IMR-90 (cell line): ENCODE measurements around the gene PRKN. TPM values are rescaled to one million over a fixed set of nuclear protein-coding genes. Genes with fewer than 3 reads are reported as not detected.

Source experiments
- ATAC-seq: fragments of 200-7000 bp; cut with Tn5 transposase; 2 replicates; pipeline ENCODE4 v1.9.1; 2020; ENCODE audit warnings: low read depth, mild to moderate bottlenecking, moderate library complexity
- BruUV-seq: library from RNA; stranded (reverse); fragments of 400-500 nt; replicated peaks from 2 replicates; lab custom pipeline; 2021; lab: Mats Ljungman, UMichigan
- CTCF ChIA-PET: fragments of 300-600 bp; formaldehyde crosslinking; extraction: SDS; loops from one replicate; lab custom pipeline; 2021; ENCODE audit warnings: antibody characterized with exemption; lab: Yijun Ruan, JAX
- POLR2A ChIA-PET: fragments of 300-600 bp; sonication (Branson Sonifier 250); formaldehyde crosslinking; loops from one replicate; lab custom pipeline; 2022; ENCODE audit warnings: antibody characterized with exemption; ENCODE audit not compliant: unreplicated experiment; lab: Charles Lee
- DNase-seq: peaks from one replicate; pipeline ENCODE4 v3.0.0; 2013
- H2AFZ ChIP-seq: replicated peaks from 2 replicates; pipeline ENCODE3; 2013; ENCODE audit warnings: low read length, mild to moderate bottlenecking; ENCODE audit not compliant: poor library complexity
- H2AK5ac ChIP-seq: 2 replicates; pipeline ENCODE4 v1.6.1; 2013; ENCODE audit warnings: low read depth, low read length, inconsistent platforms
- H2AK9ac ChIP-seq: replicated peaks from 2 replicates; pipeline ENCODE3; 2013; ENCODE audit warnings: mild to moderate bottlenecking, low read depth, low read length, moderate library complexity; ENCODE audit not compliant: poor library complexity
- H2BK120ac ChIP-seq: 2 replicates; pipeline ENCODE4 v1.6.1; 2013; ENCODE audit warnings: low read depth, low read length, inconsistent platforms
- H2BK15ac ChIP-seq: 3 replicates; pipeline ENCODE4 v1.6.1; 2013; ENCODE audit warnings: low read depth, low read length, inconsistent platforms
- H2BK20ac ChIP-seq: 2 replicates; pipeline ENCODE4 v1.6.1; 2013; ENCODE audit warnings: low read depth, mild to moderate bottlenecking, inconsistent platforms, low read length, moderate library complexity
- H2BK5ac ChIP-seq: 2 replicates; pipeline ENCODE4 v1.6.1; 2013; ENCODE audit warnings: mild to moderate bottlenecking, low read depth, low read length, inconsistent platforms; ENCODE audit not compliant: poor library complexity, severe bottlenecking
- H3K14ac ChIP-seq: replicated peaks from 2 replicates; pipeline ENCODE4 v1.6.1; 2013; ENCODE audit warnings: low read depth, low read length, inconsistent platforms
- H3K18ac ChIP-seq: 2 replicates; pipeline ENCODE4 v1.6.1; 2013; ENCODE audit warnings: low read depth, low read length, control low read depth
- H3K23ac ChIP-seq: 2 replicates; pipeline ENCODE4 v1.6.1; 2013; ENCODE audit warnings: low read depth, low read length, inconsistent platforms
- H3K27ac ChIP-seq: 2 replicates; pipeline ENCODE4 v1.5.1; 2013; ENCODE audit warnings: mild to moderate bottlenecking, control low read depth, low read length; ENCODE audit not compliant: insufficient read depth
- H3K27me3 ChIP-seq: 2 replicates; pipeline ENCODE4 v1.6.1; 2013; ENCODE audit warnings: low read length; ENCODE audit not compliant: control insufficient read depth, insufficient read depth
- H3K36me3 ChIP-seq: 2 replicates; pipeline ENCODE4 v1.6.1; 2013; ENCODE audit warnings: low read length, mixed read lengths; ENCODE audit not compliant: control insufficient read depth, insufficient read depth
- H3K4ac ChIP-seq: 2 replicates; pipeline ENCODE4 v1.6.1; 2013; ENCODE audit warnings: low read depth, low read length, inconsistent platforms
- H3K4me1 ChIP-seq: 2 replicates; pipeline ENCODE4 v1.6.1; 2013; ENCODE audit warnings: low read length, mixed read lengths; ENCODE audit not compliant: control insufficient read depth, insufficient read depth
- H3K4me2 ChIP-seq: 2 replicates; pipeline ENCODE4 v1.6.1; 2013; ENCODE audit warnings: low read depth, mild to moderate bottlenecking, control low read depth, low read length, moderate library complexity
- H3K4me3 ChIP-seq: 2 replicates; pipeline ENCODE4 v1.5.1; 2013; ENCODE audit warnings: low read depth, mild to moderate bottlenecking, control low read depth, low read length, moderate library complexity; ENCODE audit not compliant: insufficient read depth
- H3K56ac ChIP-seq: 2 replicates; pipeline ENCODE4 v1.6.1; 2013; ENCODE audit warnings: low read length, inconsistent platforms; ENCODE audit not compliant: insufficient read depth; ENCODE audit errors: extremely low read depth
- H3K79me1 ChIP-seq, 2 experiments: 2 replicates each; pipeline ENCODE4 v1.6.1; 2013; ENCODE audit warnings: low read length in 2 of 2, inconsistent platforms in 1 of 2, low read depth in 1 of 2
- H3K9ac ChIP-seq: 2 replicates; pipeline ENCODE4 v1.6.1; 2013; ENCODE audit warnings: low read depth, low read length, control low read depth
- H3K9me1 ChIP-seq: 2 replicates; pipeline ENCODE4 v1.6.1; 2013; ENCODE audit warnings: low read length, inconsistent platforms; ENCODE audit not compliant: insufficient read depth
- H3K9me3 ChIP-seq: 2 replicates; pipeline ENCODE4 v1.6.1; 2013; ENCODE audit warnings: low read length; ENCODE audit not compliant: control insufficient read depth, insufficient read depth
- H4K20me1 ChIP-seq: 2 replicates; pipeline ENCODE4 v1.6.1; 2013; ENCODE audit warnings: low read length, inconsistent platforms; ENCODE audit not compliant: insufficient read depth
- H4K5ac ChIP-seq: 2 replicates; pipeline ENCODE4 v1.6.1; 2013; ENCODE audit warnings: mild to moderate bottlenecking, low read depth, low read length, control low read depth
- H4K8ac ChIP-seq, 2 experiments: 2 replicates each; pipeline ENCODE4 v1.6.1; 2013; ENCODE audit warnings: low read depth in 2 of 2, low read length in 2 of 2, control low read depth in 1 of 2, inconsistent platforms in 1 of 2
- H4K91ac ChIP-seq: 2 replicates; pipeline ENCODE4 v1.6.1; 2013; ENCODE audit warnings: low read depth, low read length, inconsistent platforms; ENCODE audit not compliant: insufficient read depth
- BHLHE40 ChIP-seq: fragments of 150-350 bp; IDR thresholded peaks from 2 replicates; pipeline ENCODE4 v1.6.1; 2016; ENCODE audit warnings: mild to moderate bottlenecking, low read depth, low read length
- CEBPB ChIP-seq: IDR thresholded peaks from 2 replicates; pipeline ENCODE4 v1.6.1; 2012; ENCODE audit warnings: low read depth, low read length, improper control_type of control experiment
- CHD1 ChIP-seq: IDR thresholded peaks from 2 replicates; pipeline ENCODE4 v1.6.1; 2012; ENCODE audit warnings: low read depth, low read length, improper control_type of control experiment
- CTCF ChIP-seq: conservative IDR thresholded peaks from 2 replicates; pipeline ENCODE4 v1.5.1; 2012; ENCODE audit warnings: mild to moderate bottlenecking, low read depth, low read length, improper control_type of control experiment
- ELK1 ChIP-seq: fragments of 150-350 bp; IDR thresholded peaks from 2 replicates; pipeline ENCODE4 v1.6.1; 2016; ENCODE audit warnings: low read depth, mild to moderate bottlenecking, low read length, moderate library complexity, borderline replicate concordance
- FOS ChIP-seq: fragments of 150-350 bp; IDR thresholded peaks from 2 replicates; pipeline ENCODE4 v1.6.1; 2016; ENCODE audit warnings: low read depth, low read length
- MAFK ChIP-seq: IDR thresholded peaks from 2 replicates; pipeline ENCODE4 v1.6.1; 2012; ENCODE audit warnings: low read depth, low read length, improper control_type of control experiment
- MAZ ChIP-seq: IDR thresholded peaks from 2 replicates; pipeline ENCODE4 v1.6.1; 2012; ENCODE audit warnings: low read depth, mild to moderate bottlenecking, low read length, improper control_type of control experiment, moderate library complexity, borderline replicate concordance
- MXI1 ChIP-seq: IDR thresholded peaks from 2 replicates; pipeline ENCODE4 v1.6.1; 2012; ENCODE audit warnings: low read depth, mild to moderate bottlenecking, low read length, moderate library complexity, borderline replicate concordance
- NFE2L2 ChIP-seq: fragments of 150-350 bp; IDR thresholded peaks from 2 replicates; pipeline ENCODE4 v1.6.1; 2016; ENCODE audit warnings: low read depth, mild to moderate bottlenecking, low read length
- POLR2A ChIP-seq: IDR thresholded peaks from 2 replicates; pipeline ENCODE4 v1.6.1; 2012; ENCODE audit warnings: mild to moderate bottlenecking, low read depth, low read length
- RAD21 ChIP-seq: IDR thresholded peaks from 2 replicates; pipeline ENCODE4 v1.6.1; 2012; ENCODE audit warnings: low read length, improper control_type of control experiment
- RCOR1 ChIP-seq: IDR thresholded peaks from 2 replicates; pipeline ENCODE4 v1.6.1; 2012; ENCODE audit warnings: mild to moderate bottlenecking, low read length, improper control_type of control experiment; ENCODE audit not compliant: insufficient replicate concordance
- RFX5 ChIP-seq: IDR thresholded peaks from 2 replicates; pipeline ENCODE4 v1.8.0; 2012; ENCODE audit warnings: low read depth, mild to moderate bottlenecking, low read length, moderate library complexity
- SMC3 ChIP-seq: fragments of 150-350 bp; IDR thresholded peaks from 2 replicates; pipeline ENCODE4 v1.6.1; 2016; ENCODE audit warnings: low read depth, mild to moderate bottlenecking, antibody characterized with exemption, low read length, moderate library complexity
- USF2 ChIP-seq: fragments of 150-350 bp; IDR thresholded peaks from 2 replicates; pipeline ENCODE4 v1.6.1; 2017; ENCODE audit warnings: mild to moderate bottlenecking, antibody characterized with exemption, low read length, low read depth
- dilution Hi-C: fragments of 300-500 bp; cut with HindIII; formaldehyde crosslinking; loops from one replicate; pipeline ENCODE4 v1.14.3; 2018; ENCODE audit warnings: low sequenced_read_pairs; ENCODE audit not compliant: unreplicated experiment
- in situ Hi-C: fragments of 300-500 bp; cut with MboI; formaldehyde crosslinking; loops from 3 replicates; pipeline ENCODE4 v1.14.3; 2019; ENCODE audit warnings: low sequenced_read_pairs, inconsistent platforms, mixed read lengths
- intact Hi-C: fragments of 100-400 bp; cut with micrococcal nuclease; formaldehyde crosslinking; loops from 2 replicates; pipeline ENCODE4 v1.10.0; 2022
- polyA plus RNA-seq, 3 experiments: library from polyadenylated mRNA; depleted of rRNA; stranded (reverse); fragments of >200 nt; gene quantifications; 2 replicates each; pipeline ENCODE4 v1.2.3, GENCODE V29; 2012; ENCODE audit warnings: low replicate concordance in 1 of 3
- total RNA-seq: library from RNA; depleted of rRNA; stranded (reverse); fragments of >200 nt; gene quantifications from 2 replicates; pipeline ENCODE4 v1.2.3, GENCODE V29; 2012

PRKN gene
- total and polyA plus RNA-seq, 2 of the 4 experiments (the other 2 are of a cell fraction) = 0.15 to 0.18 TPM

GRCh38 chr6:162675503-162675902 lies 52.1 kb downstream of the PRKN start:
- Histone ChIP-seq H4K91ac (no peak overlapping the region), H2BK5ac (no peak overlapping the region), H3K14ac (no peak overlapping the region), H2BK120ac (no peak overlapping the region), H3K79me1 (no peaks in the 10 kb centered on the region), H3K4me3 (no peak overlapping the region), H2AK9ac (no peak overlapping the region), H2BK15ac (no peak overlapping the region), H2AK5ac (no peak overlapping the region), H3K23ac (no peak overlapping the region), H2BK20ac (no peak overlapping the region), H3K9me1 (no peaks in the 10 kb centered on the region), H3K9me3 (peaks cover 6% of the 10 kb centered on the region), H3K4me2 (no peak overlapping the region), H4K20me1 (no peaks in the 10 kb centered on the region), H2AFZ (no peak overlapping the region), H4K5ac (no peak overlapping the region), H3K4ac (no peak overlapping the region), H4K8ac (no peak overlapping the region), H3K9ac (no peak overlapping the region), H3K27me3 (no peaks in the 10 kb centered on the region), H3K4me1 (no peaks in the 10 kb centered on the region), H3K27ac (no peak overlapping the region), H3K36me3 (no peaks in the 10 kb centered on the region), H3K56ac (no peak overlapping the region), H3K18ac (no peak overlapping the region)
- intact Hi-C loops (no loop called here), dilution Hi-C loops (no loop called here), in situ Hi-C loops (no loop called here)
- no TSS peak for BruUV-seq
- no peak for TF ChIP-seq CHD1
- TF ChIP-seq ELK1 = no peak
- no peak for TF ChIP-seq FOS
- no peak for TF ChIP-seq MAFK
- no peak for TF ChIP-seq RAD21
- TF ChIP-seq MAZ = no peak
- TF ChIP-seq POLR2A = no peak
- no peak for TF ChIP-seq NFE2L2
- TF ChIP-seq CTCF = no peak
- TF ChIP-seq RCOR1 = no peak
- no peak for TF ChIP-seq SMC3
- no peak for TF ChIP-seq MXI1
- no peak for TF ChIP-seq RFX5
- no peak for TF ChIP-seq CEBPB
- no peak for TF ChIP-seq BHLHE40
- TF ChIP-seq USF2 = no peak
- no peak for ATAC-seq
- CTCF ChIA-PET = no interaction called here
- no peak for DNase-seq
- POLR2A ChIA-PET = no interaction called here
